ENCODE results near the gene DDAH2. TPM values are rescaled to one million over a fixed set of nuclear protein-coding genes. Genes with fewer than 3 reads are reported as not detected.
A peak's percentile ranks its signal among the peaks of the same experiment; 100 is the strongest.
"Not testable (repeated sequence)": the region's sequence is repeated elsewhere in the genome, so short reads cannot be mapped to it uniquely, and the experiment has no call there.

Gene DDAH2
- total RNA-seq, 2 experiments from 2014 or later = 3.0 to 3.3 TPM

DNA sequence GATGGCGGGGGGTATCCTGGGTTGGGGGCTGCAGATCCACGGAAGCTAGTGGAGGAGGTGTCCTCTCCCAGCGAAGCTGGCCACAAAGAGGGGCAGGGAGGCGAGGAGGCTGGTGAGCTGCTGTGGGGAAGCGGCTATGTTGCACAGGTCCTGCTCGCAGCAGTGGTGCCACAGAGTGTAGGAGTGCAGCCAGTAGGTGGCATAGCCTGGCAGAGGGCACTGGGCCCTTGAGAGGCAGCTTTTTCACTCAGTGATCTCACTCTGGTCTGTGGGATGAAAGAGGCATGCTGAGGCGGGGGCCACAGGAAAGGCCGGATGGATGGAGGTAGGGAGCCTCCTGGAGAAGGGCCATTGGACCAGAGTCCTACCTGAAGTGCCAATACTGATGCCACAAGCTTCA lies 16.8 kb downstream of the DDAH2 start:
- Mint-ChIP-seq H3K27ac (no peak overlapping the region), H3K4me3 (no peak overlapping the region), H3K36me3 (ENCODE audit: low read depth) (no peaks in the 10 kb centered on the region), H3K27me3 (no peaks in the 10 kb centered on the region), H3K4me1 (ENCODE audit: low read depth) (peaks cover 16% of the 10 kb centered on the region), H3K9me3 (no peaks in the 10 kb centered on the region)
- H3K9me3 ChIP-seq (ENCODE audit: control insufficient read depth in 1 of 2, insufficient read depth in 1 of 2, low read length in 2 of 2) = no peaks in the 10 kb centered on the region
- H3K36me3 ChIP-seq (ENCODE audit: insufficient read depth, low read length) = no peaks in the 10 kb centered on the region
- H3K4me1 ChIP-seq (ENCODE audit: insufficient read depth, low read length) = peaks cover 14% of the 10 kb centered on the region
- POLR2A ChIA-PET = interaction anchor here (1.2 to 1.9 kb wide), 4 partner anchors 9 to 118 kb away, joined by 3 to 7 read pairs (median 5); partner anchors contain the start of genes ABHD16A and LSM2
- CTCF ChIA-PET = interaction anchor here (0.5 to 1.6 kb wide), 4 partner anchors 26 to 145 kb away, joined by 3 to 5 read pairs (median 4); no protein-coding TSS in a partner anchor
- peak; percentile 49 for ATAC-seq (ENCODE audit: poor library complexity)
- intact Hi-C loops (cut with DNase I, micrococcal nuclease) = no loop called here
- no peak overlapping the region for H3K4me3 ChIP-seq (ENCODE audit: low read length)
- no peaks in the 10 kb centered on the region for H3K27me3 ChIP-seq (ENCODE audit: control insufficient read depth in 1 of 2, insufficient read depth in 2 of 2, low read length in 2 of 2)
- no peak overlapping the region for H3K27ac ChIP-seq (ENCODE audit: low read depth in 1 of 2, low read length in 2 of 2)
- TF ChIP-seq CTCF (IDR thresholded peaks at IDR 0.05) = no peak
- peak in 6 of 14 experiments; percentile 15 to 55 (median 31) for DNase-seq

DNA sequence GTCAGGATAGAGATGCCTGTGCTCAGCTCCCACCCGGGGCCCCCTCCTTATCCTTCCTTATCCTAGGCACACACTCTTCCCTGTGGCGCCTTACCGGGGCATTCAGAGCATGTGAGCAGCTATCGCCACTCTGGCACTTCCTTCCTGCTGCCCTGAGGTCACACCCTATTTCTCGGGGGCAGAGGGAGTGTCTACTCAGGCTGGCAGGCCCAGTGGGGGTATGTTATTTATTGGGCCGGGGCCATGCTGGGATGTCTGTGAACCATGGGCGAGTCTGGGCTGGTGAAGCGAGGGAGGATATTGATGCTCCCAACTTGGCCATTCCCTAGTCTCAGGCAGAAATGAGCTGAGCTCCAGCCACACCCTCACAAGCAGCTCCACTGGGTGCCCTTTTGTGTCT lies 17.9 kb downstream of the DDAH2 start:
- DNase-seq (no peak), ATAC-seq (ENCODE audit: poor library complexity) (no peak)
- Histone ChIP-seq H3K4me3 (ENCODE audit: low read length) (no peak overlapping the region), H3K9me3 (ENCODE audit: control insufficient read depth in 1 of 2, insufficient read depth in 1 of 2, low read length in 2 of 2) (no peaks in the 10 kb centered on the region), H3K4me1 (ENCODE audit: insufficient read depth, low read length) (peaks cover 14% of the 10 kb centered on the region), H3K27me3 (ENCODE audit: control insufficient read depth in 1 of 2, insufficient read depth in 2 of 2, low read length in 2 of 2) (no peaks in the 10 kb centered on the region), H3K27ac (ENCODE audit: low read depth in 1 of 2, low read length in 2 of 2) (no peak overlapping the region), H3K36me3 (ENCODE audit: insufficient read depth, low read length) (no peaks in the 10 kb centered on the region)
- Mint-ChIP-seq H3K4me1 (ENCODE audit: low read depth) (peaks cover 16% of the 10 kb centered on the region), H3K36me3 (ENCODE audit: low read depth) (no peaks in the 10 kb centered on the region), H3K27me3 (no peaks in the 10 kb centered on the region), H3K27ac (no peak overlapping the region), H3K9me3 (no peaks in the 10 kb centered on the region), H3K4me3 (no peak overlapping the region)
- TF ChIP-seq CTCF (IDR thresholded peaks at IDR 0.05) = no peak
- intact Hi-C loops (cut with DNase I, micrococcal nuclease) = no loop called here
- ChIA-PET POLR2A (interaction anchor here (0.7 to 1.9 kb wide), 4 partner anchors 8 to 120 kb away, joined by 3 to 7 read pairs (median 5); partner anchors contain the start of genes ABHD16A and LSM2), CTCF (interaction anchor here (1.6 kb wide), 1 partner anchor 59 kb away, joined by 5 read pairs; no protein-coding TSS in a partner anchor)

- Mint-ChIP-seq H3K4me3 (no peak overlapping the region), H3K9me3 (no peaks in the 10 kb centered on the region), H3K36me3 (ENCODE audit: low read depth) (no peaks in the 10 kb centered on the region), H3K27ac (no peak overlapping the region), H3K4me1 (ENCODE audit: low read depth) (peaks cover 16% of the 10 kb centered on the region), H3K27me3 (no peaks in the 10 kb centered on the region)
- ChIA-PET POLR2A (interaction anchor here (0.7 to 1.9 kb wide), 2 partner anchors 119 to 121 kb away, joined by 3 to 6 read pairs; no protein-coding TSS in a partner anchor), CTCF (no interaction called here)
- intact Hi-C loops (cut with DNase I, micrococcal nuclease) = no loop called here
- DNase-seq (no peak), ATAC-seq (ENCODE audit: poor library complexity) (no peak)
- no peaks in the 10 kb centered on the region for H3K27me3 ChIP-seq (ENCODE audit: control insufficient read depth in 1 of 2, insufficient read depth in 2 of 2, low read length in 2 of 2)
- peaks cover 14% of the 10 kb centered on the region for H3K4me1 ChIP-seq (ENCODE audit: insufficient read depth, low read length)
- no peak overlapping the region for H3K27ac ChIP-seq (ENCODE audit: low read depth in 1 of 2, low read length in 2 of 2)
- no peaks in the 10 kb centered on the region for H3K36me3 ChIP-seq (ENCODE audit: insufficient read depth, low read length)
- H3K9me3 ChIP-seq (ENCODE audit: control insufficient read depth in 1 of 2, insufficient read depth in 1 of 2, low read length in 2 of 2) = no peaks in the 10 kb centered on the region
- no peak for TF ChIP-seq CTCF (IDR thresholded peaks at IDR 0.05)
- no peak overlapping the region for H3K4me3 ChIP-seq (ENCODE audit: low read length)
These were observed 18.4 kb downstream of the DDAH2 start for GRCh38 chr6:31710523-31711219.

- intact Hi-C loops (cut with DNase I, micrococcal nuclease); H3K27me3 ChIP-seq (ENCODE audit: control insufficient read depth in 1 of 2, insufficient read depth in 2 of 2, low read length in 2 of 2); DNase-seq; H3K4me3 ChIP-seq (ENCODE audit: low read length); H3K4me3 Mint-ChIP-seq; H3K27me3 Mint-ChIP-seq; H3K36me3 Mint-ChIP-seq (ENCODE audit: low read depth); H3K9me3 Mint-ChIP-seq; H3K9me3 ChIP-seq (ENCODE audit: control insufficient read depth in 1 of 2, insufficient read depth in 1 of 2, low read length in 2 of 2); ATAC-seq (ENCODE audit: poor library complexity); H3K36me3 ChIP-seq (ENCODE audit: insufficient read depth, low read length); H3K27ac ChIP-seq (ENCODE audit: low read depth in 1 of 2, low read length in 2 of 2); H3K27ac Mint-ChIP-seq; CTCF ChIA-PET: not testable (repeated sequence)
- peaks cover 14% of the 10 kb centered on the region for H3K4me1 Mint-ChIP-seq (ENCODE audit: low read depth)
- H3K4me1 ChIP-seq (ENCODE audit: insufficient read depth, low read length) = peaks cover 14% of the 10 kb centered on the region
- POLR2A ChIA-PET = interaction anchor here (0.6 kb wide), 1 partner anchor 112 kb away, joined by 3 read pairs; no protein-coding TSS in a partner anchor
These were observed 19.9 kb downstream of the DDAH2 start for GRCh38 chr6:31709157-31709556.

Data from CD4-positive, alpha-beta T cell (primary cell).